Measurements from ENCODE around the gene IFI27. TPM values are rescaled to one million over a fixed set of nuclear protein-coding genes. Genes with fewer than 3 reads are reported as not detected.

The IFI27 gene
- total and polyA plus RNA-seq, 9 of the 15 experiments (the other 6 are each of a cell fraction or from before 2014, with no cell fraction given) = 0.19 to 3.4 (median 1.4) TPM; not detected in 1

- no peak for ATAC-seq
- BruUV-seq (replicated peaks) = no TSS peak
- Histone ChIP-seq H3K36me3 (ENCODE audit: control insufficient read depth, insufficient read depth, low read length) (no peaks in the 10 kb centered on the region), H3K27ac (ENCODE audit: extremely low read depth, low read depth, low read length) (no peak overlapping the region), H3K4me1 (replicated peaks in 1 of 2; ENCODE audit: control insufficient read depth in 2 of 2, insufficient read depth in 2 of 2, low read length in 2 of 2) (no peaks in the 10 kb centered on the region), H3K4me2 (ENCODE audit: insufficient read depth, low read length) (no peak overlapping the region), H3K4me3 (no peak overlapping the region), H3K27me3 (ENCODE audit: control insufficient read depth in 2 of 2, insufficient read depth in 2 of 2, low read length in 2 of 2) (no peaks in the 10 kb centered on the region), H3K9me3 (replicated peaks; ENCODE audit: control insufficient read depth, insufficient read depth, low read depth, low read length) (no peaks in the 10 kb centered on the region), H2AFZ (ENCODE audit: low read depth, low read length) (no peak overlapping the region), H4K20me1 (replicated peaks; ENCODE audit: control insufficient read depth, insufficient read depth, low read length) (no peaks in the 10 kb centered on the region), H3K9ac (ENCODE audit: insufficient read depth in 1 of 2, low read depth in 2 of 2, low read length in 2 of 2) (no peak overlapping the region), H3K79me2 (ENCODE audit: control insufficient read depth, insufficient read depth, low read length) (no peaks in the 10 kb centered on the region), H3K9me1 (ENCODE audit: control insufficient read depth, insufficient read depth, low read length) (peaks cover 2% of the 10 kb centered on the region)
- POLR2A ChIA-PET = interaction anchor here (0.6 kb wide), 1 partner anchor 451 kb away, joined by 3 read pairs; no protein-coding TSS in a partner anchor
- intact Hi-C loops (cut with micrococcal nuclease) = no loop called here
- no peak for DNase-seq (ENCODE audit: extremely low read depth in 1 of 4, low spot score in 3 of 4)
- FAIRE-seq = no peak
- TF ChIP-seq NR1H2 (CRISPR knock-in tag; IDR thresholded peaks at IDR 0.05) = no peak
- TF ChIP-seq ZNF589 (CRISPR knock-in tag; IDR thresholded peaks at IDR 0.05; ENCODE audit: low read depth) = no peak
- TF ChIP-seq ZNF507 (tag; conservative IDR thresholded peaks at IDR 0.05) = no peak
- TF ChIP-seq ZNF41 (CRISPR knock-in tag; conservative IDR thresholded peaks at IDR 0.05) = no peak
- no peak for TF ChIP-seq PRDM10 (IDR thresholded peaks at IDR 0.05; ENCODE audit: partially characterized antibody)
- no peak for TF ChIP-seq FIP1L1 (IDR thresholded peaks at IDR 0.05; ENCODE audit: low read depth, low read length, poor library complexity, severe bottlenecking)
- TF ChIP-seq MBD1 (CRISPR knock-in tag; IDR thresholded peaks at IDR 0.05) = no peak
- no peak for TF ChIP-seq RHOXF2B (CRISPR knock-in tag; conservative IDR thresholded peaks at IDR 0.05)
- in situ Hi-C loops (cut with MboI) = no loop called here
- CTCF ChIA-PET (ENCODE audit: low intra/inter-chr PET ratio) = no interaction called here
- 80% methylated on average over 1 of the region's 6 CpGs for WGBS (ENCODE audit: insufficient coverage, low coverage, missing lambda C conversion rate)
Measured at GRCh38 chr14:94099006-94099405, 11.5 kb upstream of the IFI27 start.
